Stimulated activated effector memory CD8-positive, alpha-beta T cell treated with anti-CD3 and anti-CD28 coated beads, Interleukin-12 subunit alpha, Interleukin-12 subunit beta, amount 100 ng/mL, for 72 hours (primary cell): ENCODE data around the gene LFNG.

Experiments used
- ATAC-seq: fragments of 150-1000 bp; cut with Tn5 transposase; 2 replicates; pipeline ENCODE4 v1.10.0; 2021
- DNase-seq, 2 donors: peaks; one replicate each; pipeline ENCODE4 v3.0.0; 2021 to 2022; ENCODE audit warnings: low spot score in 2 of 2
- H3K27ac Mint-ChIP-seq: one replicate; pipeline ENCODE4 v1.8.0; 2022; ENCODE audit warnings: mild to moderate bottlenecking, mixed read lengths
- H3K36me3 Mint-ChIP-seq: one replicate; pipeline ENCODE4 v1.8.0; 2022; ENCODE audit warnings: mild to moderate bottlenecking, mixed read lengths
- H3K4me1 Mint-ChIP-seq: one replicate; pipeline ENCODE4 v1.8.0; 2022; ENCODE audit warnings: mixed read lengths
- H3K4me3 Mint-ChIP-seq: one replicate; pipeline ENCODE4 v1.8.0; 2022; ENCODE audit warnings: mild to moderate bottlenecking, mixed read lengths
- H3K9me3 Mint-ChIP-seq: one replicate; pipeline ENCODE4 v1.8.0; 2022; ENCODE audit warnings: mixed read lengths

The LFNG gene

GRCh38 chr7:2519119-2519930 is at the start of gene LFNG:
TSS of gene LFNG (plus strand) at chr7:2519774. CDS start at chr7:2519862, 88 bp downstream.
- peak; percentile 79 for ATAC-seq
- peak within 1 kb of the TSS; percentile 85 for H3K27ac Mint-ChIP-seq
- peak within 1 kb of the TSS; percentile 95 for H3K4me3 Mint-ChIP-seq
- no peaks in the 10 kb centered on the region for H3K9me3 Mint-ChIP-seq
- DNase-seq, result peak; percentile 79 to 90
- peaks cover 37% of the 10 kb centered on the region for H3K36me3 Mint-ChIP-seq
- peaks cover 38% of the 10 kb centered on the region for H3K4me1 Mint-ChIP-seq

- DNase-seq, result no peak
- peaks cover 6% of the 10 kb centered on the region for H3K36me3 Mint-ChIP-seq
- no peaks in the 10 kb centered on the region for H3K9me3 Mint-ChIP-seq
- ATAC-seq, result no peak
- no peak overlapping the region for H3K4me3 Mint-ChIP-seq
- H3K27ac Mint-ChIP-seq, result no peak overlapping the region
- H3K4me1 Mint-ChIP-seq, result peaks cover 8% of the 10 kb centered on the region
These were observed 49.2 kb upstream of the LFNG start for GRCh38 chr7:2470204-2471021.

GRCh38 chr7:2471022-2471329 is 48.6 kb upstream of the LFNG start:
- peaks cover 8% of the 10 kb centered on the region for H3K4me1 Mint-ChIP-seq
- H3K4me3 Mint-ChIP-seq, result no peak overlapping the region
- no peak overlapping the region for H3K27ac Mint-ChIP-seq
- H3K36me3 Mint-ChIP-seq, result peaks cover 6% of the 10 kb centered on the region
- no peak for ATAC-seq
- H3K9me3 Mint-ChIP-seq, result no peaks in the 10 kb centered on the region
- no peak for DNase-seq

GRCh38 chr7:2471396-2471795 is 48.2 kb upstream of the LFNG start:
- ATAC-seq (no peak), DNase-seq (no peak)
- Mint-ChIP-seq H3K4me1 (peaks cover 8% of the 10 kb centered on the region), H3K4me3 (no peak overlapping the region), H3K9me3 (no peaks in the 10 kb centered on the region), H3K27ac (no peak overlapping the region), H3K36me3 (peaks cover 6% of the 10 kb centered on the region)

GRCh38 chr7:2472739-2473138 is 46.8 kb upstream of the LFNG start:
- H3K4me3 Mint-ChIP-seq, result no peak overlapping the region
- H3K9me3 Mint-ChIP-seq, result no peaks in the 10 kb centered on the region
- H3K4me1 Mint-ChIP-seq, result peaks cover 15% of the 10 kb centered on the region
- ATAC-seq (no peak), DNase-seq (no peak)
- H3K27ac Mint-ChIP-seq, result no peak overlapping the region
- peaks cover 6% of the 10 kb centered on the region for H3K36me3 Mint-ChIP-seq

GRCh38 chr7:2473496-2474180 is 45.9 kb upstream of the LFNG start:
- peaks cover 6% of the 10 kb centered on the region for H3K36me3 Mint-ChIP-seq
- H3K9me3 Mint-ChIP-seq, result no peaks in the 10 kb centered on the region
- no peak overlapping the region for H3K4me3 Mint-ChIP-seq
- peaks cover 22% of the 10 kb centered on the region for H3K4me1 Mint-ChIP-seq
- DNase-seq (no peak), ATAC-seq (no peak)
- no peak overlapping the region for H3K27ac Mint-ChIP-seq

GRCh38 chr7:2474224-2474623 is 45.4 kb upstream of the LFNG start:
- Mint-ChIP-seq H3K4me1 (peaks cover 16% of the 10 kb centered on the region), H3K27ac (no peak overlapping the region), H3K36me3 (peaks cover 6% of the 10 kb centered on the region), H3K4me3 (no peak overlapping the region), H3K9me3 (no peaks in the 10 kb centered on the region)
- no peak for ATAC-seq
- no peak for DNase-seq

GRCh38 chr7:2474813-2475677 is 44.5 kb upstream of the LFNG start:
- ATAC-seq (no peak), DNase-seq (no peak)
- peaks cover 6% of the 10 kb centered on the region for H3K36me3 Mint-ChIP-seq
- no peaks in the 10 kb centered on the region for H3K9me3 Mint-ChIP-seq
- H3K27ac Mint-ChIP-seq, result no peak overlapping the region
- no peak overlapping the region for H3K4me3 Mint-ChIP-seq
- peaks cover 15% of the 10 kb centered on the region for H3K4me1 Mint-ChIP-seq

GRCh38 chr7:2475678-2476015 is 43.9 kb upstream of the LFNG start:
- ATAC-seq (no peak), DNase-seq (no peak)
- Mint-ChIP-seq H3K4me1 (peaks cover 15% of the 10 kb centered on the region), H3K27ac (no peak overlapping the region), H3K9me3 (no peaks in the 10 kb centered on the region), H3K36me3 (peaks cover 2% of the 10 kb centered on the region), H3K4me3 (no peak overlapping the region)

- H3K36me3 Mint-ChIP-seq, result no peaks in the 10 kb centered on the region
- DNase-seq (no peak), ATAC-seq (no peak)
- H3K4me3 Mint-ChIP-seq, result no peak within 1 kb of the TSS
- no peak within 1 kb of the TSS for H3K27ac Mint-ChIP-seq
- H3K4me1 Mint-ChIP-seq, result peaks cover 15% of the 10 kb centered on the region
- no peaks in the 10 kb centered on the region for H3K9me3 Mint-ChIP-seq
These were observed 43.3 kb upstream of the LFNG start, which contains the start of gene GRIFIN for GRCh38 chr7:2476298-2476697. TSS of gene GRIFIN (minus strand) at chr7:2476398. CDS start at chr7:2476383, 15 bp downstream.

GRCh38 chr7:2476776-2477446 is 42.7 kb upstream of the LFNG start:
- Mint-ChIP-seq H3K27ac (no peak overlapping the region), H3K4me3 (peak overlapping the region; percentile 20), H3K4me1 (peaks cover 15% of the 10 kb centered on the region), H3K36me3 (no peaks in the 10 kb centered on the region), H3K9me3 (no peaks in the 10 kb centered on the region)
- no peak for ATAC-seq
- no peak for DNase-seq

- DNase-seq, result peak; percentile 68 to 81
- H3K4me1 Mint-ChIP-seq, result peaks cover 15% of the 10 kb centered on the region
- H3K27ac Mint-ChIP-seq, result peak overlapping the region; percentile 29
- no peaks in the 10 kb centered on the region for H3K9me3 Mint-ChIP-seq
- ATAC-seq, result peak; percentile 96
- no peaks in the 10 kb centered on the region for H3K36me3 Mint-ChIP-seq
- H3K4me3 Mint-ChIP-seq, result peak overlapping the region; percentile 20
These were observed 41.9 kb upstream of the LFNG start for GRCh38 chr7:2477447-2478398.

GRCh38 chr7:2478399-2478785 is 41.2 kb upstream of the LFNG start:
- no peak for ATAC-seq
- Mint-ChIP-seq H3K4me3 (peak overlapping the region; percentile 20), H3K9me3 (no peaks in the 10 kb centered on the region), H3K4me1 (peaks cover 15% of the 10 kb centered on the region), H3K27ac (peak overlapping the region; percentile 29), H3K36me3 (no peaks in the 10 kb centered on the region)
- DNase-seq, result no peak
